Inferior parietal cortex (tissue), 1 donor: Measurements from ENCODE around the gene AZIN2.
A peak's percentile ranks its signal among the peaks of the same experiment; 100 is the strongest.
"Not testable (repeated sequence)": the region's sequence is repeated elsewhere in the genome, so short reads cannot be mapped to it uniquely, and the experiment has no call there.

Experiments
- DNase-seq: peaks from one replicate; pipeline ENCODE4 v3.0.0-alpha.2; 2016; ENCODE audit errors: extremely low spot score

Gene AZIN2

DNA sequence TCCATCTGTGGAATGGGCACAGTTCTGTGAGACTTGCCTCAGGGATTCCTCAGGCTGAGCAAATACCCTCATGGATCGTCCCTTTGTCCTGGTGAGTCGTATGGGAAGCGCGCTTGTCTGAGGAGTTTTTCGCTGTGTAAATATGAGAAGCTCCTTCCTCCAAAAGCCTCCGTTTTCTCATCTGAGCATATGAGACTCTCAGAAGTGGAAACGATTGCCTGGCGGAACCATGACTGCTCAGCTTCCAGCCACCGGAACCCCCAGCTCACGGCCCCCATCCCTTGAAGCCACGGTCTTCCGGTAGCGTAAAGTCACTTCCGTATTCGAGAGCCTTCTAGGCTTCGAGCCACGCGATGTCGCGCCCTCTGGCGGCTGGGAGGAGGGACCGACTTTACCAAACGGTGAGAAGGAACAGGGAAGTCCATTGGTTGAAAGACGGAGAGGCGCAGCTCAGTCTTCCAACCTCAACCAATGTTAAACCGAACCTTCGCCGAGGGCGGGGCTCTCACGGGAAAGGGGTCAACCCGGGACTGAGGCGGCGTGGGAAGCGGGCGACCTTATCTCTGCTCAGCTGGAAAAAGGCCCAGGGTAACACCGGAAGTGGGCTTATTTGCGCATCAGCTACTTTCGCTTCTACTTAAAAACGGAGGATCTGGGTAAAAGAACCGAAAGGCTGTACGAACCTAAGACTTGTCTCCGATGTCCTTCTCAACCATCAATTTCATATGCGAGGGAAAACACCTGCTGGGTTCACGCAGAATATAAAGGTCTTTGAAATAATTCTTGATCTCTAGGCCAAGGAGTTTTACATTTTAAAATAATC is 46.3 kb downstream of the AZIN2 start:
- DNase-seq = peak; percentile 99

DNA sequence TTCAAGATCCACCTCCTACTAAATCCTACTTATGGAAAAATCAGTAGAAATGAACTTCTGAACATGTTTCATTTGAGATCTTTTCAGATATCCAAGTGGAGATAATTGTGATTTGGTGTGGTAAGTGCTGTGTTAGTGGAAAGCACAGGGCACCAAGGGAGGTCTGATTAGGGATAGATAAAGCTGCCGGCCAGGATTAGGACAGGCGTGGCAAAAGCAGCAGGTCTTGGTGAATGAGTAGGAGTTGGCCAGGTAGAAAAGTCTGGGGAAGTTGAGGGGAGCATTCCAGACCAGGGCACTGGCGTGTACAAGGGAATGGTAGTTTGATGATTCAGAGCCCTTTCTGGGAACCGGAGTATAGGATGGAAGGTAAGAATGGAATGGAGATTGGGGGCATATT is 47.8 kb downstream of the AZIN2 start:
- DNase-seq = no peak

DNA sequence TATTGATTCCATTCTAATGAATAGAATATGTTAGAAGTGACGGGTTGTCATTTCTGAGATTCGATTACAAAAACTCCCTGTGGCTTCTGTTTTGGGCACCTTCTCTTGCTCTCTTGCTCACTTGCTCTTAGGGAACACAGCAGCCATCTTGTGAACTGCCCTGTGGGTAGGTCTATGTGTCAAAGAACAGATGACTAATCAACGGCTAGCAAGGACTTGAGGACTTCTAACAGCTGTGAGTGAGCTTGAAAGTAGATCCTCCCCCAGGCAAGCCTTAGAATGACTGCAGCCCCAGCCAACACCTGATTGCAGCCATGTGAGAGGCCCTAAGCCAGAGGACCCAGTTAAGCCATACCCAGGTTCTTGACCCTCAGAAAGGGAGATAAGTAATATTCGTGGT is 49.3 kb downstream of the AZIN2 start:
- DNase-seq = no peak

DNA sequence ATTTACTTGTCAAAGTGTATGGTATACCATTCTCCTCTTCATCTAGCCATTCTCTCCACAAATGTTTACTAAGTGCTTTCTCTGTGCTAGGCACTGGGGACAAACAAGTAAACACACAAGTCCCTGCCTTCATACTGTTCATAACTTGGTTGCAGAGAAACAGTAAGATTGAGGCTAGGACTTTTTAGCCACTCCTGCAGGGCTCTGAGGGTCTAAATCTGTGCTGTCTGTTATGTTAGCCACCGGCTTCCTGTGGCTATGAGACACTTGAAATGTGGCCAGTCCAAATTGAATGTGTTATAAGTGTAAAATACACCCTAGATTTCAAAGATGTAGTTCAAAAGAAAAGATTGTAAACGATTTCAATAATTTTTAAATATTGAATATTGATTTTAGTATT is 50.2 kb downstream of the AZIN2 start:
- no peak for DNase-seq

DNA sequence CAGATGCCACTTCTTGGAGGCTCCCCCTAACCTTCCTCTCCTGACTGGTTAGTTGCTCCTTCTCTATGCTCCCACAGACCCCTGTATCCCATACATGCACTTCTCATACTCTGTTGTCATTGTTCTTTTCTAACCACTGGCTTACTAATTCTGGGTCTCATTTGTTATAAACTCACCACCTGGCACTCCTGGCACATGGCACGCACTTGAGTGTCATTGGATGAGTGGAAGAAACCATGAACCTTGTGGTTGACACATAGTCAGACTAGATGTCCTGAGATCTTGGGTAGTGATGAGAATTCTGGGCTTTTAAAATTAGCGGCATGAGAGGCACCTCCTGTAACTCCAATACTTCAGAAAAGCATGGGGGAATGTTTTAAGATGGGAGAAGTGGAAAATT is 51.6 kb downstream of the AZIN2 start:
- DNase-seq = no peak

DNA sequence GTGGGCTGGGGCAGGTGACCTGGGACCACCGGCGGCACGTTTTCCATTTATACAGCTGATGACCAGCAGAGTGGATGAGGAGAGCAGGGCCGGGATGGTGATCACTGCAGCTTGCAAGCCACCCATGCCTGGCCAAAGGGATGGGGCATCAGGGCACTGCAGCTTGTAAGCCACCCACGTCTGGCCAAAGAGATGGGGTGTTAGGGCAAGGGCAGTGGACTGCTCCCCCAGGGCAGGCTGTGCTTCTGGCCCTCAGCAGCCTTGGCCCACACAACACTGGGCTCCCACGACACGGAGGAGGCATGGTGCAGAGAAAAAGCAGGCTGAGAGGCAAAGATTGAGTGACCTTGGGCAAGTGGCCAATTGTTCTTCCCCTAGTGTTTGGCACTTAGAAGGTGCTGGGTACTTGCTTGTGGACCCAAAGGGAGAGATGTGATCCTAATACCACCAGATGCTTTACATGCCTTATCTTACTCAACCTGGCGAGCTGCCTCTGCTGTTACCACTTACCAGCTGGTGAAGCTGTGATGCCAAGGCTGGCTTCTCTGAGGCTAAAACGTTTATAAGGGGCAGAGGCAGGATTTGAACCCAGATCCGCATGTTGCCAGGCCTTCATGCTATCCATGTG is 52.6 kb downstream of the AZIN2 start:
- no peak for DNase-seq

DNA sequence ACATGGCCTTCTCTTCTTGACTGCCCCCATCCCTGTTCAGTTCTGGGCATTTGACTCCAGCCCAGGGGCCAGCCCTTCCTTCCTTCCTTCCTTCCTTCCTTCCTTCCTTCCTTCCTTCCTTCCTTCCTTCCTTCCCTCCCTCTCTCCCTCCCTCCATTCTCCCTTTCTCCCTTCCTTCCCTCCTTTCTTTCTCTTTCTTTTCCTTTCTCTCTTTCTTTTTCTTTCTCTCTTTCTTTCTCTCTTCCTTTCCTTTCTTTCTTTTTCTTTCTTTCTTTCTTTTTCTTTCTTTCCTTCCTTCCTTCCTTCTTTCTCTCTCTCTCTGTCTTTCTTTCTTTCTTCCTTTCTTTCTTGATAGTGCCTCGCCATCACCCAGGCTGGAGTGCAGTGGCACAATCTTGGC is 55.1 kb downstream of the AZIN2 start:
- DNase-seq = not testable (repeated sequence)

DNA sequence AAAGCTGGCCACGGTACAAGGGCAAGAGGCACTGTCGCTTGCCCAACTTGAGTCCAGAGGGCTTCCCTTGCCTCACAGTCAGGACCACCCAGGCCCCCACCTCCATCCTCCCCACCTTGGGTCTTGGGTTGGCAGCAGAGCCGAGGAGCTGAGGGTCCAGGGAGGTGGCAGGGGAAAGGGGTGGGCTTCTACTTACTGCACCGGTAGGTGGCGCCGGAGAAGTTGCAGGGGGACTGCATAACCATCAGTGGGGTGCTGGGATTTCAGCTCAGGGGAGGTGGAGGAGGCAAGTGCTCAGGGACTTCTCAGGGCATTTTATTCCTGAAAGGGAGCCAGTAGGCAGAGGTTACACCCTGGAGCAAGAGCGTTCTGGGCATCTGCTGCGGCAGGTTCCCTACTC is 56.8 kb downstream of the AZIN2 start:
- peak; percentile 28 for DNase-seq

DNA sequence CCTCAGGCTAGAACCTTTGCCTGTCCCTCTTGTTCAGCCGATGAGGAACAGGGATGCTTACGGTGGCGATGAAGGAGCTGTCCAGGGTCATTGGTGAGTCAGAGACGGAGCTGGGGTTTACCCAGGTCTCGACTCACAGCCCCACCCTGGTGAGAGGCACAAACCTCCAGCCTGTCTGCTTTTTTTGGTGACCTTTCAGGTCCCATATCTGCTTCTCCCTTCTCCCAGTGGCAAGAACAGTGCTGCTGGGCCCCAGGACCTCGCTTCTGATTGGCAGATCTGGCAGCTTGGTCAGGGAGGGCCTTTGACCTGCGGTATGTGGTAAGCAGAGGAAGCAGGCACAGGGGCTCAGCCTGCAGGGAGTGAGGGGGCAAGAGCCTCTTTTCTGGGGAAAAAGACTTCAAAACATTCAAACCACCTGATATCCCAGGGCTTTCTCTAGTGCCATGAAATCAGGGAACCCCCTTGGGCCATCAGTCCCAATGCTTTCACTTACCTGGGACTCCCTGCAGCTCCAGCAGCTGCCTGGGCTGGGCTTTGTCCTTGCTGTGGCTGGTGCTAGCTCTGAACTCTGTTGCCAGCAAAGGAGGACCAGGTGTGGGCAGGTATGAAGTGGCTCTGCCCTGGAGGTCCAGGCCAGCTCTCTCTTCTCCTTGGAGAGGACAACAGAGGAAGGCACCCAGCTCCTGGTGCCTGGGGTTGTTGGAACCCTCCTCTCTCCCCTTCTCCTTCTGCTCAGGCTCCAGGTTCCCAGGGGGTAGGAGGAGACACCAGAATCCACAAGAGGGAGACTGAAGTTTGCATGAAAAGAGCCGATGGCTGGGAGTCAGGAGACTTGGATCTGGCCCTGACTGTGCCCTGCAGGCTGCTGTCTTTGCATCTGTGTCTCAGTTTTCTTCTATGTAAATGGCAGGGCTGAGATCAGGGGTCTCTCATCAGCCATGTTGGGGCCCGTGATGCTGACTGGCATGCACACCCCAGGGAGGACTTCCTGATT is 59.5 kb downstream of the AZIN2 start:
- DNase-seq = no peak

DNA sequence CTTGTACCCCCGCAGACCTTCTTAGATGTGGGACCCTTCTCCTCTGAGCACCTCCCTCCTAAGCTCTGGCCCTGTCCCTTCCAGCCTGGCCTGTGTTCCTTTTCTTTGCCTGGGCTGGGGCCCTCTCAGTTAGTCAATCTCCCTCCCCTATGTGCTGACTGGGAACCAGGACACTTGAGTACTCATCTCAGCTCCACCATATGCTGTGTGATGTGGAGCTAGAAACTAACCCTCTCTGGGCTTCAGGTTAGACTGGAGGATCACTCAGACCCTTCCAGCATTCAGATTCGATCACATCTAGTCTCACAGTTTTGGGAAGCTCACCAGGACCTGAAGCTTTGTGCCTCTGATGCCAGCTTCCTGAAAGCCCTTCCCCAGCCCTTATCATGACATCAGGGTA is 60.3 kb downstream of the AZIN2 start:
- no peak for DNase-seq

DNA sequence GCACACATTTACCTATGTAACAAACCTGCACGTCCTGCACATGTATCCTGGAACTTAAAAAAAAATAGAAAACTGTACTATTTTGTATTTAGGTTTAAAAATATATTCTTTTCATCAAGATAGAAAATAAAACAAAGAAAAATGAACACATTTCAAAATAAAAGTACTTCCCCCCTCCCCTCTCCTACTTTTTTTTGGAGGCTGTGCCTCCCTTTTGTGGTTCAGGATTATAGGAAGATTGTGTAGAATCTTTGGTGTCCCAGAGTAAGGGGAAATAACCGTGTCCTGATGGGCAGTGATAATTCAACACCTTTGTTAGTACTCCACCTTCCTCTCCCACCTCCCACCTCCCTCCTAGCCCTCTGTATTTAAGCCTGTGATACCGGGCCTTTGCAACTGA is 60.8 kb downstream of the AZIN2 start:
- DNase-seq = no peak

DNA sequence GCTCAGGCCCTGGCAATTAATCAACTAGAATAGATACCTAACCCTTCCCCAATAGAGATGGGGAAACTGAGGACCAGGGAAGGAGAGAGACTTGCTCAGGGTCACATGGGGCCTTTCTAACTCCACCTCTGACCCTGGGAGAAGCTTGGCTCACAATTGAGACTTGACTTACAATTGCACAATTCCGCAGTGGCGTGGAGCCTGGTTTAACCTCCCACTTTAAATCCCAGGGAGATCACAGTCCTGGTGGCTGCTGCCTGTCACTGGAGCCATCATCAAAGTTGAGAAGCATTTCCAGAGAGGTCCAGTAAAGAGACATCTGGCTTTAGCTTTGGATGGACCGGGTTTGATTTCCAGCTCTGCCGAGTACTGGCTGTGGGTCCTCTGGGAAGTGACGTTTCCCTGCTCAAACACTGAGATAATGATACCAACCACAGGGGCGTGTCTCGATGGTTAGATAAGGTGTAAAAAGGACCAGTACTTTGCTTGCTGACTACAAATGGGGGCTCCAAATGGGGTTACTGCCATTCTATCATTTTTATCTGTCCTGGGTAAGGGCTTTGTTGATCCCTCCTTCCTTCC is 61.6 kb downstream of the AZIN2 start:
- DNase-seq = no peak

DNA sequence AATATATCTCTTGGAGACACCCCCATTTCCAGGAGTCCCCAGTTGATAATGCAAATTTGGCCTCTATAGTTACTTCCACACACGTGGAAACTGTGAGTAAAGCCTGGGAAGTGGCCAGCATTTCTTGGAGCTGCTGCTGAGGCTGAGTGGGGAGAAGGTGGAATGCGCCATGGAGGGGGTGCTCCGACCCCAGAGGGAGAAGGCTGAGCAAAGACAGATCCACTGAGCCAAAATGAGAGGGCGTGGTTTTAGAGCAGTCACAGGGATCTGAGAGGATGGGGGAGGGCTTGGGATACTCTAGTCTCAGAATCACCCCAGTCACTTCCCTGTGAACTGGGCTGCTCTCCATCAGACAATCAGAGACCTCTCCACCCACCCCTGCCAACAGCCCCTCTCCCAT is 62.2 kb downstream of the AZIN2 start:
- no peak for DNase-seq

DNA sequence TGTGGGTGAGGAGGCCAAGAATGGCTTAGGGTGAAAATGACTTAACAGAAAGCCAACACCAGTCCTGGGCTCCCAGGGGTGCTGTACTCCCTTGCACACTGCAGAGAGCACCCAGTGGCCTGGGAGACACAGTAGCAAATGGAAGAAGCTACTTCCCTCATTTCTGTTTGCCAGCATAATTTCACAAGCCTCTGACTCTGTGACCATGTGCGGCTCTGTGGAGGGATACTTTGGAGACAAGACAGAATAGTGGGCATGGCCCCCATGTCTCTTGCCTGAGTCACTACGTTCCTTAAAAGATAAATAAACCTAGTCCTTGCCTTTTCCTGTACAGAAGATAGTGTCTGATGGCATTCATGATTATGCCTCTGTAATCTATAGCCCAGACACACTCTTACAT is 62.7 kb downstream of the AZIN2 start:
- DNase-seq = no peak

DNA sequence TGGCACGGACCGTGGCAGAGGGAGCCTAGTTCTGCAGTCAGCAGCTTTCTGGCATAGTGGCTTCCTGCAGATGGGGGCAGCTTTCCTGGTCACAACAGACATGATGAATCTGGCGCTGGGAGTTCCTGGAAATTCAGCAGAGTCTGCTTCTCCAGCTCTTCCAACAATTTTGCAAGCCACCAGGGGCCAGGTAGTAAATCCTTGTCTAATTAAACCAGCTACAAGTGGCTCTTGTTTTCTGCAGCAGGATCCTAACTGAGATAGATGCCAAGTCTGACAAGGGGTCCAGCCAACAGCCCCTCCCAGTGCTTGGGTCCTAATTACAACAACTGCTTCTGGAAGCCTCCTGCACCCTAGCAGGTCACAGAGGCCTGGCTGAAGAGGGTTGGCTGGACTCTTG is 65.0 kb downstream of the AZIN2 start:
- no peak for DNase-seq

DNA sequence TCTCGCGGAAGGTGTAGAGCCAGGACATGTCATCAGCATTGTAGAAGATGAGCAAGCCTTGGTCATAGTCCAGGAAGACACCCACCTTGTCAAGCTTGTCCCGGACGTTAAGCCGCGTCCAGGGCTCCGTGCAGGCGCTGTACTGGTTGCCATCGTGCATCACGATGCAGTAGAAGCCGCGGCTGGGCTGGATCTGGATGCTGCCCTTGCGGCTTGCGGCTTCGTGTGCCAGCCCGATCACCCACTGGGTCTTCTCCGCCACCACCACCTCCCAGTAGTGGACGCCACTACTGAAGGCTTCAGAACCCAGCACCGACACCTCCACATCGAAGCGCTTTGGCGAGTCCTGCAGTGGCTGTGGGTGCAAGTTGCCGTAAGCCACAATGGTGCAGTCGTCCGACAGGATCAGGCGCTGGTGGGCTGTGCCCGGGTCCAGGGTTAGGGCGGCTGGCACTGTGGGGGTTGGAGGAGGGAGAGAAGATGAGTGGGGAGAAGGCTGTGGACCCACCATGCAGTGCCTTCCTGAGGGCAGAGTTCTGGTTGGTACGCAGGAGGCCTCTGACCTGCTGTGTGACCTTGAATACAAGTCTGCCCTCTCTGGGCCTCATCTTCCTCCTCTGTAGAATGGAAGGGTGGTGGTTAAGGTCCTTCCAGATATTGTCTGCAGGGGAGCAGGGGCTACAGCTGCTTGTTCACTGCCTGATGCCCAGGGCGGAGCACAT is 66.5 kb downstream of the AZIN2 start:
- DNase-seq = no peak

DNA sequence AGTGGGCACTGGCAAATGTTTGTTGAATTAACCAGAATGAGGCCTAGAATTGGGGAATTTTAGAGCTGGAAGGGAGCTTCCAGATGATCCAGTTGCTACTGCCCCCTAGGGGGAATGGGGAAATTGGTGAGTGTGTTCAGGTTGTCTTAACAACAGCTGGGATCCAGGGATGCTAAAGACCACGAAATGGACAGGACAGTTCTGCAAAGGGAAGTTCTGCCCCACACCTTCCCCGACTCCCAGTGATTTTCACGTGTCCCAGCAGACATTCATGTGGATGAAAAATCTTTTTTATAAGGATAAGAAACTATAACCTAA is 67.0 kb downstream of the AZIN2 start:
- no peak for DNase-seq

DNA sequence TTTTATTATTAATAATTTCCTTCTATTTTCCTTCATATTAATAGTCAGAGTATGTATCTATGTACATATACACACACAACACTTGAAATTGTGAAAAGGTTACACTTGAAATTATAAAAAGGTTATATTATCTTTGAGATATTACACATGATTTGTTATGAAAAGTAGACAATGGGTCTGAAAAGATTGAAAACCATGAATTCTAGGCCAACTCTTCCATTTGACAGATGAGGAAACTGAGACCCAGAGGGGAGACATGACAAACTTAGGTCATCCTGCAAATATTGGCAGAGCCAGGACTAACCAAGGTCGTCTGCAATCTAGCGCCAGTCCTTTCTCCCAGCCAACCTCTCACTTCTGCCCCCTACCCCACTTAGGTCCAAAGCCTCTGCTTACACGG is 67.7 kb downstream of the AZIN2 start:
- no peak for DNase-seq

DNA sequence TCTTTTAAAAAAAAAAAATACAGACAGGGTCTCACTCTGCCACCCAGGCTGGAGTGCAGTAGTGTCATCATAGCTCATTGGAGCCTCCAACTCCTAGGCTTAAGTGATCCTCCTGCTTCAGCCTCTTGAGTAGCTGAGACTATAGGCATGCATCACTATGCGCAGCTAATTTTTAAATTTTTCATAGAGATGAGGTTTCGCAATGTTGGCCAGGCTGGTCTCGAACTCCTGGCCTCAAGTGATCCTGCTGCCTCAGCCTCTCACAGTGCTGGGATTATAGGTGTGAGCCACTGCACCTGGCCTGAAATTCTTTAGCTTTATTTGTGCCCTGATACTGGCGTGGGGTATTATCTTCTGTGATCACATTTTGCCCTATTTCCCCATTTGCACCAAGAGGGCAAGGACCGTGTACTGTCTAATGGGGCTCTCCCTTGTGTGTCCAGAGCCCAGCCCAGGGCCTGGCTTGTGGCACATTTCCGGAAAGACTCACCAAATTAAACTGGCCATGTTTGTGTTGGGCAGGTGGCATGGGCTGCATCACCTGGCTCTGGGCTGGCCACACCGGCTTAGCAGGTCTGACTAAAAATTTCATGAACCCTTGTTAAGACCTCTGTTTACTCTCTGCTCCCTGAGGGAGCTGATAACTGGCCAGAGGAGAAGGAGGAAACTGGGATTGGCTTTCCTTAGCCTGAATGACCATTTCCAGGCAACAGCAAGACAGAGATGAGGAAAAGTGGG is 68.7 kb downstream of the AZIN2 start:
- DNase-seq = no peak

DNA sequence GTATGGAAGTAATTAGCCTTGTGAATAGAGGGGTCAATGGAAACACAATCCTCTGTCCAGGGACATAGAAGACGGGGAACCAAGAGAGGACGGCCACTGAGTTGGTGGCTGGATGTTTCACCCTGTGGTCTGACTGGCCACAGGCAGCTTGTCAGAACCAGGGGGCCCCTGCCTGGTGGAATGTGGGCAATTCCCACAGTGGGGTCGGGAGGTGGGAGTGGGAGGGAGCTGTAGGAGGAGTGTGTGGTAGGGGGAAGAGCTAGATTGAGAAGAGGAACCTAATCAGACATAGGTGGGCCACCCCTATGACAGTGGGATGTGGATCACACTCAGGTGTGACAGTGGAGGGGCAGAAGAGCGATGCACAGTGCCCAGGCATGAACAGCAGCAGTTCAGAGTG is 69.6 kb downstream of the AZIN2 start:
- DNase-seq = no peak

DNA sequence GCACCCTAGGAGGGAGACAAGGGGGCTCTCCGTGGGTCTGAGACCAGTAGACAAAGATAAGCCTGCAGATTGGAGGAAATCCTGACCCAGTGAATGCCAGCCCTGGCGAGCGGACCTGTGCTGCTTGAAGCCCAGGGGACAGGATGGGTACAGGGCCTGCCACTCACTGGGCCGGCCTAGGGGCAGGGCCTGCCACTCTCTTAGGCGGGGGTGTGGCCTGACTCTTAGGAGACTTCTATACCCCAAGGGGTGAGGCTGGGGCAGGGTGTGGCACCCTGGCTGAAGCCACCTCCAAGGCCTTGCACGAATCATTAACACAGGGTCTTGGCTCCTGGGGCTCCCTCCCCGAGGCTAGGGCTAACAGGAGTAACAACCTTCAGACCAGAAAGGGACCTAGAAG is 70.2 kb downstream of the AZIN2 start:
- DNase-seq = no peak
